ENCODE data around the gene KDM4C. TPM values are rescaled to one million over a fixed set of nuclear protein-coding genes. Genes with fewer than 3 reads are reported as not detected.

The KDM4C gene
- total and polyA plus RNA-seq, 2 of the 4 experiments (the other 2 are of a cell fraction) = 11.8 to 23.8 TPM

DNA sequence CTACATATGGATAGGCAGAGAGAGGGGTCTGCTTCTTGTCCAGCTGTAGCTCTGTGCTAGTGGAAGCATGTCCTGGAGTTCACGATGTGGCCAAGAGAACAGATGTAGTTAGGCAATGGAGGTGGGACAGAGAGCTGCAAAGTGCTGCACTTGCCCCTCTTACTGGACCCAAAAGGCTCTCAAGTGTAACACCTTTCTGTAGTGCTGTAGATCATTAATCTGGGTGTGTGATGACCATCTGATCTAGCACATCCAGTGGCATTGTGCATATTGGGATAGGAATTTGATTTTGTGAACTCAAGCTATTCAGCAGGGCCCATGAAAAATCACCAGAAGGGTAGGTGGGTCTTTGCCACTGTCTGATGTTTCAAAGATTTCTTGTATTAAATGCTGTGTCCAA, 151.4 kb downstream of the KDM4C start:
- no peak overlapping the region for H3K27ac ChIP-seq (ENCODE audit: insufficient read depth, low read length)
- H3K9me1 ChIP-seq (ENCODE audit: insufficient read depth, low read length) = no peaks in the 10 kb centered on the region
- TF ChIP-seq RCOR1 (IDR thresholded peaks at IDR 0.05; ENCODE audit: insufficient replicate concordance, low read length) (no peak), SMC3 (IDR thresholded peaks at IDR 0.05; ENCODE audit: low read depth, low read length) (no peak), RAD21 (IDR thresholded peaks at IDR 0.05; ENCODE audit: low read length) (no peak), RFX5 (IDR thresholded peaks at IDR 0.05; ENCODE audit: low read depth, low read length) (no peak), FOS (IDR thresholded peaks at IDR 0.05; ENCODE audit: low read depth, low read length) (no peak), MXI1 (IDR thresholded peaks at IDR 0.05; ENCODE audit: borderline replicate concordance, low read depth, low read length) (no peak), CHD1 (IDR thresholded peaks at IDR 0.05; ENCODE audit: low read depth, low read length) (no peak)
- TF ChIP-seq, protein P1, sequence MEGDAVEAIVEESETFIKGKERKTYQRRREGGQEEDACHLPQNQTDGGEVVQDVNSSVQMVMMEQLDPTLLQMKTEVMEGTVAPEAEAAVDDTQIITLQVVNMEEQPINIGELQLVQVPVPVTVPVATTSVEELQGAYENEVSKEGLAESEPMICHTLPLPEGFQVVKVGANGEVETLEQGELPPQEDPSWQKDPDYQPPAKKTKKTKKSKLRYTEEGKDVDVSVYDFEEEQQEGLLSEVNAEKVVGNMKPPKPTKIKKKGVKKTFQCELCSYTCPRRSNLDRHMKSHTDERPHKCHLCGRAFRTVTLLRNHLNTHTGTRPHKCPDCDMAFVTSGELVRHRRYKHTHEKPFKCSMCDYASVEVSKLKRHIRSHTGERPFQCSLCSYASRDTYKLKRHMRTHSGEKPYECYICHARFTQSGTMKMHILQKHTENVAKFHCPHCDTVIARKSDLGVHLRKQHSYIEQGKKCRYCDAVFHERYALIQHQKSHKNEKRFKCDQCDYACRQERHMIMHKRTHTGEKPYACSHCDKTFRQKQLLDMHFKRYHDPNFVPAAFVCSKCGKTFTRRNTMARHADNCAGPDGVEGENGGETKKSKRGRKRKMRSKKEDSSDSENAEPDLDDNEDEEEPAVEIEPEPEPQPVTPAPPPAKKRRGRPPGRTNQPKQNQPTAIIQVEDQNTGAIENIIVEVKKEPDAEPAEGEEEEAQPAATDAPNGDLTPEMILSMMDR (conservative IDR thresholded peaks at IDR 0.05; ENCODE audit: low read depth, low read length) = no peak
- 0 out of 2 replicates have a peak overlapping the region, but pooled peaks have one; percentile 28 for H2AK5ac ChIP-seq (ENCODE audit: low read depth, low read length)
- H2BK5ac ChIP-seq (ENCODE audit: low read depth, low read length, poor library complexity, severe bottlenecking) = no peak overlapping the region
- intact Hi-C loops (cut with micrococcal nuclease) (loop anchor here (2.0 to 10.0 kb wide), 4 partner anchors 63 to 346 kb away; no protein-coding TSS in a partner anchor), in situ Hi-C loops (cut with MboI; ENCODE audit: low sequenced_read_pairs) (loop anchor here (10.0 kb wide), 1 partner anchor 626 kb away; no protein-coding TSS in a partner anchor), dilution Hi-C loops (cut with HindIII; ENCODE audit: low sequenced_read_pairs, unreplicated experiment) (no loop called here)
- H3K27me3 ChIP-seq (ENCODE audit: control insufficient read depth, insufficient read depth, low read length) = no peaks in the 10 kb centered on the region
- H4K5ac ChIP-seq (ENCODE audit: low read depth, low read length) = no peak overlapping the region
- peak overlapping the region; percentile 61 for H2AK9ac ChIP-seq (replicated peaks; ENCODE audit: low read depth, low read length, poor library complexity)
- H4K8ac ChIP-seq (ENCODE audit: low read depth in 2 of 2, low read length in 2 of 2) = no peak overlapping the region
- H3K9me3 ChIP-seq (ENCODE audit: control insufficient read depth, insufficient read depth, low read length) = no peaks in the 10 kb centered on the region
- H3K4me3 ChIP-seq (ENCODE audit: insufficient read depth, low read depth, low read length) = no peak overlapping the region
- H2BK15ac ChIP-seq (ENCODE audit: low read depth, low read length) = no peak overlapping the region
- no TSS peak for BruUV-seq (replicated peaks)
- H3K14ac ChIP-seq (replicated peaks; ENCODE audit: low read depth, low read length) = no peak overlapping the region
- no peak overlapping the region for H3K9ac ChIP-seq (ENCODE audit: low read depth, low read length)
- H3K36me3 ChIP-seq (ENCODE audit: control insufficient read depth, insufficient read depth, low read length) = no peaks in the 10 kb centered on the region
- H3K23ac ChIP-seq (ENCODE audit: low read depth, low read length) = no peak overlapping the region
- H2BK120ac ChIP-seq (ENCODE audit: low read depth, low read length) = no peak overlapping the region
- no peak overlapping the region for H3K18ac ChIP-seq (ENCODE audit: low read depth, low read length)
- H2BK20ac ChIP-seq (ENCODE audit: low read depth, low read length) = no peak overlapping the region
- ATAC-seq (ENCODE audit: low read depth) (no peak), DNase-seq (no peak)
- 0 out of 2 replicates have a peak, but pooled peaks cover 2% of the 10 kb centered on the region for H4K20me1 ChIP-seq (ENCODE audit: insufficient read depth, low read length)
- H4K91ac ChIP-seq (ENCODE audit: insufficient read depth, low read depth, low read length) = no peak overlapping the region
- H3K4me2 ChIP-seq (ENCODE audit: low read depth, low read length) = no peak overlapping the region
- no peak overlapping the region for H2AFZ ChIP-seq (replicated peaks; ENCODE audit: low read length, poor library complexity)
- POLR2A ChIA-PET (ENCODE audit: unreplicated experiment) = no interaction called here
- H3K79me1 ChIP-seq (ENCODE audit: low read depth in 1 of 2, low read length in 2 of 2) = peaks cover 0 to 4% of the 10 kb centered on the region in 2 experiments; a peak in 1 of 4 replicates
- WGBS, 2 experiments (ENCODE audit: extremely low coverage in 2 of 2, insufficient read length in 1 of 2) = no CpG with 5 or more reads among the region's 1 CpG
- CTCF ChIA-PET = interaction anchor here (0.6 to 1.4 kb wide), 4 partner anchors 11 to 477 kb away, joined by 3 to 5 read pairs (median 4); no protein-coding TSS in a partner anchor
- H3K4ac ChIP-seq (ENCODE audit: low read depth, low read length) = no peak overlapping the region
- H3K56ac ChIP-seq (ENCODE audit: extremely low read depth, insufficient read depth, low read length) = no peak overlapping the region; the same call in 1 of the 2 replicates
- no peaks in the 10 kb centered on the region for H3K4me1 ChIP-seq (ENCODE audit: control insufficient read depth, insufficient read depth, low read length)
